ENCODE data around the gene ZNF283. TPM values are rescaled to one million over a fixed set of nuclear protein-coding genes. Genes with fewer than 3 reads are reported as not detected.
A peak's percentile ranks its signal among the peaks of the same experiment; 100 is the strongest.

The ZNF283 gene
- total and polyA plus RNA-seq, 4 donors = 0.65 to 6.4 (median 2.9) TPM

- Histone ChIP-seq H3K4me1 (ENCODE audit: control insufficient read depth in 4 of 4, insufficient read depth in 4 of 4, low read length in 3 of 4) (no peaks in the 10 kb centered on the region), H3K27me3 (ENCODE audit: control insufficient read depth in 4 of 4, insufficient read depth in 4 of 4, low read length in 3 of 4) (no peaks in the 10 kb centered on the region), H3K36me3 (ENCODE audit: control insufficient read depth in 4 of 4, insufficient read depth in 3 of 4, low read depth in 1 of 4, low read length in 3 of 4) (no peaks in the 10 kb centered on the region), H3K9me3 (ENCODE audit: control insufficient read depth in 4 of 4, low read length in 3 of 4) (no peaks in the 10 kb centered on the region), H3K4me3 (ENCODE audit: low read depth in 1 of 3, low read length in 3 of 3) (no peak overlapping the region), H3K9ac (ENCODE audit: low read depth in 1 of 2, low read length in 2 of 2) (no peak overlapping the region), H3K27ac (ENCODE audit: low read depth in 1 of 2, low read length in 2 of 2) (no peak overlapping the region)
- 5% methylated on average over 3 of the region's 3 CpGs for WGBS
- peak; percentile 96 for TF ChIP-seq REST (IDR thresholded peaks at IDR 0.05)
- no peak for TF ChIP-seq HNF4G (IDR thresholded peaks at IDR 0.05)
- DNase-seq (ENCODE audit: low spot score) = no peak
Observed at GRCh38 chr19:43789029-43789428, 38.1 kb upstream of the ZNF283 start.

GRCh38 chr19:43790587-43790986 lies 36.5 kb upstream of the ZNF283 start:
- H3K9ac ChIP-seq (ENCODE audit: low read depth in 1 of 2, low read length in 2 of 2) = no peak overlapping the region
- no peak overlapping the region for H3K4me3 ChIP-seq (ENCODE audit: low read depth in 1 of 3, low read length in 3 of 3)
- no peak overlapping the region for H3K27ac ChIP-seq (ENCODE audit: low read depth in 1 of 2, low read length in 2 of 2)
- no peaks in the 10 kb centered on the region for H3K36me3 ChIP-seq (ENCODE audit: control insufficient read depth in 4 of 4, insufficient read depth in 3 of 4, low read depth in 1 of 4, low read length in 3 of 4)
- 33% methylated on average over 3 of the region's 3 CpGs for WGBS
- TF ChIP-seq HNF4G (IDR thresholded peaks at IDR 0.05) = no peak
- TF ChIP-seq FOXA1 (IDR thresholded peaks at IDR 0.05) = no peak
- TF ChIP-seq ZBTB33 (IDR thresholded peaks at IDR 0.05) = no peak
- TF ChIP-seq RAD21 (IDR thresholded peaks at IDR 0.05) = no peak
- no peak for TF ChIP-seq YY1 (IDR thresholded peaks at IDR 0.05)
- no peak for TF ChIP-seq CTCF (IDR thresholded peaks at IDR 0.05; ENCODE audit: low read depth, low read length, missing input control)
- TF ChIP-seq MAX (IDR thresholded peaks at IDR 0.05) = no peak
- TF ChIP-seq JUND (IDR thresholded peaks at IDR 0.05) = no peak
- TF ChIP-seq GABPA (IDR thresholded peaks at IDR 0.05 in 1 of 2, conservative IDR thresholded peaks at IDR 0.05 in 1 of 2) = no peak
- TF ChIP-seq HNF4A (conservative IDR thresholded peaks at IDR 0.05) = no peak
- TF ChIP-seq TAF1 (conservative IDR thresholded peaks at IDR 0.05) = no peak
- no peak for TF ChIP-seq REST (IDR thresholded peaks at IDR 0.05)
- H3K27me3 ChIP-seq (ENCODE audit: control insufficient read depth in 4 of 4, insufficient read depth in 4 of 4, low read length in 3 of 4) = peaks cover 0 to 2% (median 0%) of the 10 kb centered on the region in 4 donors
- peaks cover 0 to 4% (median 3%) of the 10 kb centered on the region in 4 donors for H3K9me3 ChIP-seq (ENCODE audit: control insufficient read depth in 4 of 4, low read length in 3 of 4)
- H3K4me1 ChIP-seq (ENCODE audit: control insufficient read depth in 4 of 4, insufficient read depth in 4 of 4, low read length in 3 of 4) = no peaks in the 10 kb centered on the region
- no peak for DNase-seq (ENCODE audit: low spot score)
